Right lobe of liver (tissue), 6 donors: Measurements from ENCODE around the gene KIF25. TPM values are rescaled to one million over a fixed set of nuclear protein-coding genes. Genes with fewer than 3 reads are reported as not detected.

Source experiments
- ATAC-seq, 4 donors: fragments of 200-7000 bp; cut with Tn5 transposase; one replicate each; pipeline ENCODE4 v1.9.1; 2020; ENCODE audit warnings: mild to moderate bottlenecking in 4 of 4, moderate library complexity in 4 of 4
- DNase-seq, 3 donors: peaks; one replicate each; pipeline ENCODE4 v3.0.0-alpha.2; 2020
- H3K27ac ChIP-seq, 3 donors: fragments of 200-600 bp; one replicate each; pipeline ENCODE4 v1.8.0; 2022
- H3K27me3 ChIP-seq, 2 donors: fragments of 200-600 bp; one replicate each; pipeline ENCODE4 v1.8.0; 2022
- H3K36me3 ChIP-seq, 4 donors: fragments of 200-600 bp; sonication (generic) in 1 of 4; one replicate each; pipeline versions ENCODE4 v1.5.1 to v1.8.0; 2017 to 2022; ENCODE audit warnings: control low read depth in 1 of 4
- H3K4me1 ChIP-seq, 4 donors: fragments of 200-600 bp; sonication (generic) in 1 of 4; one replicate each; pipeline versions ENCODE4 v1.5.1 to v1.8.0; 2017 to 2022; ENCODE audit warnings: control low read depth in 1 of 4
- H3K4me3 ChIP-seq, 3 donors: fragments of 200-600 bp; one replicate each; pipeline ENCODE4 v1.8.0; 2022
- H3K9me3 ChIP-seq, 4 donors: fragments of 200-600 bp; sonication (generic) in 1 of 4; one replicate each; pipeline versions ENCODE4 v1.5.1 to v1.8.0; 2017 to 2022; ENCODE audit warnings: control low read depth in 1 of 4
- CTCF ChIP-seq, 4 donors: fragments of 200-600 bp in 3 of 4; fragments of 450-650 bp in 1 of 4; IDR thresholded peaks; one replicate each; pipeline versions ENCODE4 v1.5.1 to v1.8.0; 2016 to 2022; ENCODE audit warnings: antibody characterized with exemption in 4 of 4, mild to moderate bottlenecking in 2 of 4
- POLR2A ChIP-seq: fragments of 450-650 bp; IDR thresholded peaks from one replicate; pipeline ENCODE4 v1.6.1; 2017; ENCODE audit warnings: antibody characterized with exemption, mild to moderate bottlenecking
- WGBS: methylation state at CpG from one replicate; pipeline ENCODE4 v1.1.6; 2018; ENCODE audit warnings: low coverage, low lambda C conversion rate; ENCODE audit not compliant: insufficient coverage; ENCODE audit errors: missing lambda C conversion rate; 5-methylcytosine and 5-hydroxymethylcytosine counted together
- intact Hi-C, 2 donors: fragments of 100-400 bp; cut with DNase I; formaldehyde crosslinking; loops; one replicate each; pipeline versions ENCODE4 v1.11.2 to v1.14.1; 2022
- total RNA-seq, 6 experiments: library from RNA; depleted of rRNA in 2 of 6; stranded (reverse); fragments of >200 nt in 2 of 6; fragmentation: NEBNext Ultra II Directional in 3 of 6; extraction: Animal tissue kit (Norgen Biotek cat#: 25700) in 3 of 6; gene quantifications; one replicate each; pipeline versions ENCODE4 v1.1.0 to v1.2.4, GENCODE V29; 2016 to 2023
- donor health status: DM: no; HTN: yes; CAD: no.
- donor health status: DM: no; HTN: no; CAD: no.
- donor health status: DM: no; HTN: no; CAD: no.
- donor health status: DM: no; HTN: yes; CAD: no.
- donor health status: DM: no; HTN: yes; CAD: no.

Gene KIF25
- total RNA-seq, 6 experiments from 2014 or later, result 0.15 TPM; not detected in 5

- no peak for ATAC-seq
- WGBS, result 29% methylated on average over 3 of the region's 5 CpGs
- Histone ChIP-seq H3K4me3 (no peak overlapping the region), H3K36me3 (no peaks in the 10 kb centered on the region), H3K9me3 (no peaks in the 10 kb centered on the region), H3K4me1 (peaks cover 0 to 7% (median 0%) of the 10 kb centered on the region in 4 donors), H3K27ac (no peak overlapping the region), H3K27me3 (no peaks in the 10 kb centered on the region)
- intact Hi-C loops, result no loop called here
- TF ChIP-seq POLR2A (no peak), CTCF (IDR thresholded peaks at IDR 0.05) (no peak)
- DNase-seq, result no peak
These were observed 86.0 kb downstream of the KIF25 start for GRCh38 chr6:168083514-168083885.

- Histone ChIP-seq H3K27ac (no peak overlapping the region), H3K4me3 (no peak overlapping the region), H3K4me1 (no peaks in the 10 kb centered on the region), H3K9me3 (no peaks in the 10 kb centered on the region), H3K36me3 (no peaks in the 10 kb centered on the region), H3K27me3 (no peaks in the 10 kb centered on the region)
- ATAC-seq, result no peak
- no peak for TF ChIP-seq POLR2A
- no peak for TF ChIP-seq CTCF (IDR thresholded peaks at IDR 0.05)
- intact Hi-C loops, result no loop called here
- no peak for DNase-seq
- 40% methylated on average over 1 of the region's 19 CpGs for WGBS
These were observed 87.1 kb downstream of the KIF25 start for GRCh38 chr6:168084465-168085160.

GRCh38 chr6:168086066-168086465 is 88.6 kb downstream of the KIF25 start:
- TF ChIP-seq POLR2A, result no peak
- no peak for TF ChIP-seq CTCF (IDR thresholded peaks at IDR 0.05)
- no peaks in the 10 kb centered on the region for H3K9me3 ChIP-seq
- DNase-seq (no peak), ATAC-seq (no peak)
- 81% methylated on average over 2 of the region's 10 CpGs for WGBS
- no peaks in the 10 kb centered on the region for H3K4me1 ChIP-seq
- H3K4me3 ChIP-seq, result no peak overlapping the region
- H3K36me3 ChIP-seq, result no peaks in the 10 kb centered on the region
- no peaks in the 10 kb centered on the region for H3K27me3 ChIP-seq
- H3K27ac ChIP-seq, result no peak overlapping the region
- intact Hi-C loops, result no loop called here

- no peak for ATAC-seq
- whole genome bisulfite sequencing, result 69% methylated on average over 3 of the region's 10 CpGs
- TF ChIP-seq CTCF (IDR thresholded peaks at IDR 0.05) (no peak), POLR2A (no peak)
- Histone ChIP-seq H3K4me3 (no peak overlapping the region), H3K9me3 (no peaks in the 10 kb centered on the region), H3K27ac (no peak overlapping the region), H3K4me1 (no peaks in the 10 kb centered on the region), H3K27me3 (no peaks in the 10 kb centered on the region), H3K36me3 (no peaks in the 10 kb centered on the region)
- no peak for DNase-seq
- intact Hi-C loops, result no loop called here
These were observed 89.1 kb downstream of the KIF25 start for GRCh38 chr6:168086616-168087015.
